Astrocyte (in vitro differentiated cells and primary cell): ENCODE measurements around the gene FABP1.

Experiments
- EZH2 ChIP-seq: IDR thresholded peaks from 2 replicates; pipeline ENCODE4 v1.6.1; 2012; ENCODE audit warnings: mild to moderate bottlenecking, low read length, inconsistent platforms; ENCODE audit not compliant: insufficient read depth
- TF ChIP-seq, protein P1 (sequence below): IDR thresholded peaks from 2 replicates; pipeline ENCODE4 v1.5.1; 2011; ENCODE audit warnings: low read depth, mild to moderate bottlenecking, inconsistent platforms, low read length, moderate library complexity; ENCODE audit not compliant: insufficient read depth

DNA sequence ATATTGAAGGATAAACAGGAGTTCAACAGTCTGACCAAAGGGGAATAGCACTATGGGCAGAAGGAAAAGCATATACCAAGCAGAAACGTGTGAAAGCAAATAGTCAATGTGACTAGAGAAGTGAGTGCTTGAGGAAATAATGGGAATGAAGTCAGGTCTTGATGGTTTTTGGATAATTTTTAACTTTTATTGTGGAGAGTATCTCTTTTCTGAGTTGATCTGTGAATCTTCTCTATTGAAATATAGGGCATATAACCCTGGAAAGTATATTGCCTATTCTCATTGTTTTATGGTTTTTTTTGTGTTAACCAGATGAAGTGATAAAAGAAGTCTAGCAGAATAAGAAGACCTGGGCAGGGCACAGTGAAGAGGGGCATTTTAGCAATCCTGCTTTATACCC lies 16.4 kb upstream of the FABP1 start:
- TF ChIP-seq, protein P1, sequence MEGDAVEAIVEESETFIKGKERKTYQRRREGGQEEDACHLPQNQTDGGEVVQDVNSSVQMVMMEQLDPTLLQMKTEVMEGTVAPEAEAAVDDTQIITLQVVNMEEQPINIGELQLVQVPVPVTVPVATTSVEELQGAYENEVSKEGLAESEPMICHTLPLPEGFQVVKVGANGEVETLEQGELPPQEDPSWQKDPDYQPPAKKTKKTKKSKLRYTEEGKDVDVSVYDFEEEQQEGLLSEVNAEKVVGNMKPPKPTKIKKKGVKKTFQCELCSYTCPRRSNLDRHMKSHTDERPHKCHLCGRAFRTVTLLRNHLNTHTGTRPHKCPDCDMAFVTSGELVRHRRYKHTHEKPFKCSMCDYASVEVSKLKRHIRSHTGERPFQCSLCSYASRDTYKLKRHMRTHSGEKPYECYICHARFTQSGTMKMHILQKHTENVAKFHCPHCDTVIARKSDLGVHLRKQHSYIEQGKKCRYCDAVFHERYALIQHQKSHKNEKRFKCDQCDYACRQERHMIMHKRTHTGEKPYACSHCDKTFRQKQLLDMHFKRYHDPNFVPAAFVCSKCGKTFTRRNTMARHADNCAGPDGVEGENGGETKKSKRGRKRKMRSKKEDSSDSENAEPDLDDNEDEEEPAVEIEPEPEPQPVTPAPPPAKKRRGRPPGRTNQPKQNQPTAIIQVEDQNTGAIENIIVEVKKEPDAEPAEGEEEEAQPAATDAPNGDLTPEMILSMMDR: no peak
- no peak for TF ChIP-seq EZH2
